Heart left ventricle (tissue), 13 donors: Measurements from ENCODE around the gene PTPN1.

Experiments
- POLR2A ChIP-seq, 2 donors: fragments of 450-650 bp; IDR thresholded peaks; one replicate each; pipeline ENCODE4 v1.6.1; 2017; ENCODE audit warnings: antibody characterized with exemption in 2 of 2, mild to moderate bottlenecking in 2 of 2, moderate library complexity in 2 of 2
- TF ChIP-seq, protein P1 (sequence below), 12 donors: fragments of 200-600 bp; sonication (generic) in 4 of 12; IDR thresholded peaks; one replicate each; pipeline versions ENCODE4 v1.5.0 to v1.8.0; 2018 to 2022; ENCODE audit warnings: antibody characterized with exemption in 12 of 12, mild to moderate bottlenecking in 5 of 12
- donor health status: ischemic (EF 13 %, LVEDD 7.1; RV severe dilation, severe dysfunction).
- donor health status: DM: no; HTN: yes; CAD: no.
- donor health status: DM: no; HTN: no; CAD: no.
- donor health status: ischemic (EF 25% LVEDD 6.9; RV normal size, moderate dysfunction).
- donor health status: ischemic (EF 25% LVEDD 5.7; RV mildly dilated, moderate dysfunction).
- donor health status: ischemic (EF 35%, LVEDD 5.7; RV mildly dilated, moderate dysfunction).
- donor health status: nonischemic (EF 11% LVEDD 7.7; RV severe dilation, severe dysfunction).
- donor health status: DM: yes; HTN: yes; CAD: no.
- donor health status: PGD.
- donor health status: ischemic (EF 29% LVEDD 5.4; RV normal size, mild dysfunction).
- donor health status: nonischemic (EF 23%, LVEDD 6.1; RV moderate dilation, normal function).

DNA sequence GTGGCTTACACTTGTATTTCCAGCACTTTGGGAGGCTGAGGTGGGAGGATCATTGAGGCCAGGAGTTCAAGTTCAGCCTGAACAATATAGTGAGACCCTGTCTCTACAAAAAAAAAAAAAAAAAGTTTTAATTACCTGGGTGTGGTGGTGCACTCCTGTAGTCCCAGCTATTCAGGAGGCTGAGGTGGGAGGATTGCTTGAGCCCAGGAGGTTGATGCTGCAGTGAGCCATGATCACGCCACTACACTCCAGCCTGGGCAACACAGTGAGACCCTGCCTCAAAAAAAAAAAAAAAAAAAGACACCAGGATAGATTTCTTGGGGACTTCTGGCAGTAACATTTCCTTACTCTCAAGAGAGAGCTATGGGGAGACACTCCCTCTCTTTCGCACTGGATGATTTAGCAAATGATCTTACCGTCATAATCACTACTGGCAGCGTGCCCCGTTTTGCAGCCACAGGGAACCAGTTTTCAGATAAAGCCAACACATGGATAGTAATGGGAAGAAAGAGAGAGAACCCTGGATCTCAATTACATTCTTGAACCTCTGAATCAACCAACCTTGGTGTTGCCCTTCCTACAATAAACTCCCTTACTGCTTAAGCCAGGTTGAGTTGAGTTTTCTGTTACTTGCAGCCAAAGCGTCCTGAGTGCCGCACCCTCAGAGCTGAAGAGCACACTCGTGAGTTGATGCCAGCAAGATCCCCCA is 18.1 kb upstream of the PTPN1 start:
- TF ChIP-seq, protein P1, sequence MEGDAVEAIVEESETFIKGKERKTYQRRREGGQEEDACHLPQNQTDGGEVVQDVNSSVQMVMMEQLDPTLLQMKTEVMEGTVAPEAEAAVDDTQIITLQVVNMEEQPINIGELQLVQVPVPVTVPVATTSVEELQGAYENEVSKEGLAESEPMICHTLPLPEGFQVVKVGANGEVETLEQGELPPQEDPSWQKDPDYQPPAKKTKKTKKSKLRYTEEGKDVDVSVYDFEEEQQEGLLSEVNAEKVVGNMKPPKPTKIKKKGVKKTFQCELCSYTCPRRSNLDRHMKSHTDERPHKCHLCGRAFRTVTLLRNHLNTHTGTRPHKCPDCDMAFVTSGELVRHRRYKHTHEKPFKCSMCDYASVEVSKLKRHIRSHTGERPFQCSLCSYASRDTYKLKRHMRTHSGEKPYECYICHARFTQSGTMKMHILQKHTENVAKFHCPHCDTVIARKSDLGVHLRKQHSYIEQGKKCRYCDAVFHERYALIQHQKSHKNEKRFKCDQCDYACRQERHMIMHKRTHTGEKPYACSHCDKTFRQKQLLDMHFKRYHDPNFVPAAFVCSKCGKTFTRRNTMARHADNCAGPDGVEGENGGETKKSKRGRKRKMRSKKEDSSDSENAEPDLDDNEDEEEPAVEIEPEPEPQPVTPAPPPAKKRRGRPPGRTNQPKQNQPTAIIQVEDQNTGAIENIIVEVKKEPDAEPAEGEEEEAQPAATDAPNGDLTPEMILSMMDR (IDR thresholded peaks at IDR 0.05), result no peak
- no peak for TF ChIP-seq POLR2A (IDR thresholded peaks at IDR 0.05)
